HL-60 (cell line): ENCODE data around the gene ALDH3A1.

Source experiments
- DNase-seq, 2 experiments: peaks; one replicate each; pipeline ENCODE4 v3.0.0-alpha.2; 2010 to 2020; ENCODE audit warnings: low read depth in 1 of 2, low spot score in 1 of 2
- H3K27ac ChIP-seq: fragments of 250-450 bp; sonication (Bioruptor Pico); replicated peaks from 2 replicates; pipeline ENCODE4 v1.5.1; 2020; ENCODE audit warnings: mild to moderate bottlenecking, moderate library complexity
- H3K27me3 ChIP-seq: fragments of 250-450 bp; sonication (Bioruptor Pico); 2 replicates; pipeline ENCODE4 v1.5.1; 2021; ENCODE audit warnings: mild to moderate bottlenecking, moderate library complexity; ENCODE audit not compliant: insufficient read depth, poor library complexity, severe bottlenecking
- H3K4me3 ChIP-seq: replicated peaks from 2 replicates; pipeline ENCODE4 v1.5.1; 2011; ENCODE audit warnings: mild to moderate bottlenecking, control low read depth, low read length; ENCODE audit not compliant: insufficient read depth
- GABPA ChIP-seq: IDR thresholded peaks from 2 replicates; pipeline ENCODE4 v1.6.1; 2012; ENCODE audit warnings: low read depth
- POLR2AphosphoS5 ChIP-seq: IDR thresholded peaks from 2 replicates; pipeline ENCODE4 v1.6.1; 2012; ENCODE audit warnings: low read depth
- SPI1 ChIP-seq: IDR thresholded peaks from 2 replicates; pipeline ENCODE4 v1.6.1; 2012; ENCODE audit warnings: low read depth, mild to moderate bottlenecking, borderline replicate concordance
- TF ChIP-seq, protein P1 (sequence below): IDR thresholded peaks from one replicate; pipeline ENCODE4 v1.5.1; 2011; ENCODE audit warnings: low read length, control low read depth, inconsistent platforms; ENCODE audit not compliant: insufficient read depth
- TF ChIP-seq, protein P2 (sequence below): IDR thresholded peaks from 2 replicates; pipeline ENCODE4 v1.6.1; 2012; ENCODE audit warnings: low read depth; ENCODE audit not compliant: insufficient replicate concordance

ALDH3A1 gene

DNA sequence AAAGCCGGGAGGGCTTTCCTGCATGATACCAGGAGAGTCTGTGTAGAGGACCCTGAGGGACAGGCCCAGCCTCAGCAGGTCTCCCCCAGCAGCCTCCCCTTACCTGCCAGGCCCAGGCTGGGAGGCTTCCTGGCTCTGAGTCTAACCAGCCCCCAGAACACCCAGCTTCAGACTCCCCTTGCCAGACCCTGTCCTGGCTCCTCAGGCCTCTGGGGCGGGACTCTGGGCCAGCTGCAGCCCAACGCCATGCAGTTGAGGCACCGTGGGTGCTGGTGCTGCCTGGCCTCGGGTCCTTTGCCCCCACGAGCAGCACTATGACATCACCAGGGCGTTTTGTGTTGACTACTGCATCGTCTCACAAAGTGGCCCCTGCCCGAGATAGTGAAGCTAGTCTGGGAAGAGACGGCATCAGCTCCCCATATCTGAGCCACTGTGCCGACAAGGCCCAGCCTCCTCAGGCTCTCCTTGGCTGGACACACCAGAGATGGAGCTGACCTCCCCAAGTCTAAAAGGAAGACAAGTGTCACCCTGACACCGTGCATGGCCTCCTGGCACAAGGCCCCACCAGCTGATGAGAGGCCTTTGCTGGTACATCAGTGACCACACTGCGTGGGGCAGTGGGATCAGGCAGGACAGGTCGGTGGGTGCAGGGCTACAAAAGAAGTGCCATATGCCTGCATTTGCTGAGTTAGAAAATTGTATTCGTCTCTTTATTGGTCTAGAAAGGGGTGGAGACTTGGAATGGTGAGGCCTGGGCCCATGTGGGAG, 10.6 kb downstream of the ALDH3A1 start:
- DNase-seq = no peak
- no peak overlapping the region for H3K4me3 ChIP-seq
- no peak overlapping the region for H3K27ac ChIP-seq
- H3K27me3 ChIP-seq = no peaks in the 10 kb centered on the region
- no peak for TF ChIP-seq POLR2AphosphoS5
- TF ChIP-seq GABPA = no peak
- TF ChIP-seq, protein P1, sequence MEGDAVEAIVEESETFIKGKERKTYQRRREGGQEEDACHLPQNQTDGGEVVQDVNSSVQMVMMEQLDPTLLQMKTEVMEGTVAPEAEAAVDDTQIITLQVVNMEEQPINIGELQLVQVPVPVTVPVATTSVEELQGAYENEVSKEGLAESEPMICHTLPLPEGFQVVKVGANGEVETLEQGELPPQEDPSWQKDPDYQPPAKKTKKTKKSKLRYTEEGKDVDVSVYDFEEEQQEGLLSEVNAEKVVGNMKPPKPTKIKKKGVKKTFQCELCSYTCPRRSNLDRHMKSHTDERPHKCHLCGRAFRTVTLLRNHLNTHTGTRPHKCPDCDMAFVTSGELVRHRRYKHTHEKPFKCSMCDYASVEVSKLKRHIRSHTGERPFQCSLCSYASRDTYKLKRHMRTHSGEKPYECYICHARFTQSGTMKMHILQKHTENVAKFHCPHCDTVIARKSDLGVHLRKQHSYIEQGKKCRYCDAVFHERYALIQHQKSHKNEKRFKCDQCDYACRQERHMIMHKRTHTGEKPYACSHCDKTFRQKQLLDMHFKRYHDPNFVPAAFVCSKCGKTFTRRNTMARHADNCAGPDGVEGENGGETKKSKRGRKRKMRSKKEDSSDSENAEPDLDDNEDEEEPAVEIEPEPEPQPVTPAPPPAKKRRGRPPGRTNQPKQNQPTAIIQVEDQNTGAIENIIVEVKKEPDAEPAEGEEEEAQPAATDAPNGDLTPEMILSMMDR = no peak
- TF ChIP-seq SPI1 = no peak
- TF ChIP-seq, protein P2, sequence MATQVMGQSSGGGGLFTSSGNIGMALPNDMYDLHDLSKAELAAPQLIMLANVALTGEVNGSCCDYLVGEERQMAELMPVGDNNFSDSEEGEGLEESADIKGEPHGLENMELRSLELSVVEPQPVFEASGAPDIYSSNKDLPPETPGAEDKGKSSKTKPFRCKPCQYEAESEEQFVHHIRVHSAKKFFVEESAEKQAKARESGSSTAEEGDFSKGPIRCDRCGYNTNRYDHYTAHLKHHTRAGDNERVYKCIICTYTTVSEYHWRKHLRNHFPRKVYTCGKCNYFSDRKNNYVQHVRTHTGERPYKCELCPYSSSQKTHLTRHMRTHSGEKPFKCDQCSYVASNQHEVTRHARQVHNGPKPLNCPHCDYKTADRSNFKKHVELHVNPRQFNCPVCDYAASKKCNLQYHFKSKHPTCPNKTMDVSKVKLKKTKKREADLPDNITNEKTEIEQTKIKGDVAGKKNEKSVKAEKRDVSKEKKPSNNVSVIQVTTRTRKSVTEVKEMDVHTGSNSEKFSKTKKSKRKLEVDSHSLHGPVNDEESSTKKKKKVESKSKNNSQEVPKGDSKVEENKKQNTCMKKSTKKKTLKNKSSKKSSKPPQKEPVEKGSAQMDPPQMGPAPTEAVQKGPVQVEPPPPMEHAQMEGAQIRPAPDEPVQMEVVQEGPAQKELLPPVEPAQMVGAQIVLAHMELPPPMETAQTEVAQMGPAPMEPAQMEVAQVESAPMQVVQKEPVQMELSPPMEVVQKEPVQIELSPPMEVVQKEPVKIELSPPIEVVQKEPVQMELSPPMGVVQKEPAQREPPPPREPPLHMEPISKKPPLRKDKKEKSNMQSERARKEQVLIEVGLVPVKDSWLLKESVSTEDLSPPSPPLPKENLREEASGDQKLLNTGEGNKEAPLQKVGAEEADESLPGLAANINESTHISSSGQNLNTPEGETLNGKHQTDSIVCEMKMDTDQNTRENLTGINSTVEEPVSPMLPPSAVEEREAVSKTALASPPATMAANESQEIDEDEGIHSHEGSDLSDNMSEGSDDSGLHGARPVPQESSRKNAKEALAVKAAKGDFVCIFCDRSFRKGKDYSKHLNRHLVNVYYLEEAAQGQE = no peak

DNA sequence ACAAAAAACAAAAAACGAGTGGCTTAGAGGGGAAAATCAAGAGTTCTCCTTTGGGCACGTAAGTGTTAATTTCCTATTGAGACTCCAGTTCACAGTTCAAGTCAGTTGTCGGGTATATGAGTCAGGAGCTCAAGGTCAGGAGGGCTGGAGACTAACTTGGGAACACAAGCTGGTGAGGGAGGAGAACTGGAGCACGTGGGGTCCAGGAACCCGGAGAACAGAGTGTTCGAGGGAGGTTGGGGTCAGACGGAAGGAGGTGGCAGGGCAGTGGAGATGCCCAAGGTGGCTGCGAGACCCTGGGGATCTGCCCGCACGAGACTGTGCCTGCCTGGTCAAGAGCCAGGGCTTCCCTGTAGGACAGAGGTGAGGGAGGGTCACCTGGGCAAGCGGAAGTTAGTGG, 12.0 kb downstream of the ALDH3A1 start:
- no peak overlapping the region for H3K4me3 ChIP-seq
- H3K27me3 ChIP-seq = no peaks in the 10 kb centered on the region
- no peak for TF ChIP-seq GABPA
- TF ChIP-seq, protein P2 = no peak
- no peak for TF ChIP-seq POLR2AphosphoS5
- TF ChIP-seq SPI1 = no peak
- TF ChIP-seq, protein P1 = no peak
- no peak for DNase-seq
- H3K27ac ChIP-seq = no peak overlapping the region

DNA sequence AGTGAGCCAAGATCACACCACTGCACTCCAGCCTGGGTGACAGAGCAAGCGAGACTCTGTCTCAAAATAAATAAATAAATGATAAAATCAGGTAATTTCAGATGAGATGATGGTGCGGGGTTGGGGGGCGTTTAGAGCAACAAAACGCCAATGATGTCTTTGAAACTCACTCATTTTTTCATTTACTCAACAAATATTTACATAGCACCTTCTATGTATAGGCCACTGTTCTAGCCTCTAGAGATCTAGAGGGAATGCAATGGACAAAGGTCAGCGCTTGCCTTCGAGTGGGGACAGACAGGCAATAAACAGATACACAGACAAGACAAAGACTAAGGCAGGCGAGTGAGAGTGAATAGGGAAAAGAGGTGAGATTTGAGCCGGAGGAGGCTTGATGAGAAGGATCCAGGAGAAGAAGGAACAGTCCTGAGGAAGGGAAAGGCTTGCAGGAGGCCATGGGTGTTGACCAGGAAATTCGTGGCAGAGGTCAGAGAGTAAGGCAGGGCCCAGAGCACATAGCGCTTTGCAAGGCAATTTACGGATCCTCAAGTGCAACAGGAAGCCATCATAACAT, 14.1 kb downstream of the ALDH3A1 start:
- no peak for DNase-seq
- TF ChIP-seq, protein P2 = no peak
- TF ChIP-seq GABPA = no peak
- TF ChIP-seq, protein P1 = no peak
- no peak for TF ChIP-seq SPI1
- Histone ChIP-seq H3K27ac (no peak overlapping the region), H3K27me3 (no peaks in the 10 kb centered on the region), H3K4me3 (no peak overlapping the region)
